Transverse colon (tissue), 4 donors: Measurements from ENCODE around the gene RNF168. TPM values are rescaled to one million over a fixed set of nuclear protein-coding genes. Genes with fewer than 3 reads are reported as not detected.

Experiments used
- DNase-seq: peaks from one replicate; pipeline ENCODE4 v3.0.0-alpha.2; 2019
- H3K27ac ChIP-seq, 4 donors: fragments of 200-600 bp; sonication (generic); 2 replicates each; pipeline ENCODE4 v1.5.1; 2016 to 2018; ENCODE audit warnings: inconsistent platforms in 4 of 4
- H3K27me3 ChIP-seq: fragments of 200-600 bp; sonication (generic); 2 replicates; pipeline ENCODE4 v1.5.1; 2017; ENCODE audit warnings: inconsistent platforms
- H3K36me3 ChIP-seq, 4 donors: fragments of 200-600 bp; sonication (generic); 2 replicates each; pipeline ENCODE4 v1.5.1; 2017 to 2019; ENCODE audit warnings: inconsistent platforms in 4 of 4
- H3K4me1 ChIP-seq, 4 donors: fragments of 200-600 bp; sonication (generic); 2 replicates each; pipeline ENCODE4 v1.5.1; 2017 to 2020; ENCODE audit warnings: inconsistent platforms in 4 of 4
- H3K4me3 ChIP-seq, 4 donors: fragments of 200-600 bp; sonication (generic); 1 replicate in 1 of 4; 2 replicates in 3 of 4; pipeline versions ENCODE4 v1.5.1 to v1.6.1; 2017 to 2019; ENCODE audit warnings: inconsistent platforms in 4 of 4
- H3K9me3 ChIP-seq, 2 donors: fragments of 200-600 bp; sonication (generic); 2 replicates each; pipeline ENCODE4 v1.5.1; 2017 to 2019; ENCODE audit warnings: inconsistent platforms in 2 of 2
- EP300 ChIP-seq: sonication (generic); formaldehyde crosslinking; IDR thresholded peaks from one replicate; pipeline ENCODE4 v1.6.1; 2017; ENCODE audit warnings: antibody characterized with exemption, low read depth
- POLR2A ChIP-seq: fragments of 450-650 bp; IDR thresholded peaks from one replicate; pipeline ENCODE4 v1.6.1; 2016; ENCODE audit warnings: antibody characterized with exemption, mild to moderate bottlenecking, moderate library complexity
- POLR2AphosphoS5 ChIP-seq, 3 donors: sonication (generic); formaldehyde crosslinking; IDR thresholded peaks; one replicate each; pipeline ENCODE4 v1.6.1; 2016; ENCODE audit warnings: antibody characterized with exemption in 3 of 3
- WGBS, 2 donors: methylation state at CpG; one replicate each; pipeline ENCODE4 v1.1.5; 2018; ENCODE audit warnings: low coverage in 1 of 2; 5-methylcytosine and 5-hydroxymethylcytosine counted together
- in situ Hi-C, 4 donors: fragments of 200-750 bp; cut with MboI; loops; one replicate each; pipeline versions ENCODE4 v1.15.0 to v1.15.1; 2017; ENCODE audit warnings: low sequenced_read_pairs in 3 of 4, low pct_ligation_motif_present in 1 of 4, low pct_unique_long_range_greater_than_20kb in 1 of 4
- intact Hi-C: fragments of 100-400 bp; cut with DNase I; formaldehyde crosslinking; loops from one replicate; pipeline ENCODE4 v1.15.1; 2023; ENCODE audit warnings: low total_unique reads
- total RNA-seq, 4 donors: library from RNA; depleted of rRNA; stranded (reverse); fragments of >200 nt; gene quantifications; one replicate each; pipeline ENCODE4 v1.1.0, GENCODE V29; 2016
- TF ChIP-seq, protein P1 (sequence below), 5 experiments: fragments of 200-600 bp in 3 of 5; fragments of 450-650 bp in 2 of 5; sonication (generic) in 3 of 5; IDR thresholded peaks; 1 replicate in 2 of 5; 2 replicates in 3 of 5; pipeline ENCODE4 v1.5.1; 2016 to 2017; ENCODE audit warnings: antibody characterized with exemption in 5 of 5, inconsistent platforms in 3 of 5, mild to moderate bottlenecking in 2 of 5, moderate library complexity in 1 of 5

Gene RNF168
- total RNA-seq, 4 donors from 2014 or later = 17.3 to 221 (median 19.5) TPM

DNA sequence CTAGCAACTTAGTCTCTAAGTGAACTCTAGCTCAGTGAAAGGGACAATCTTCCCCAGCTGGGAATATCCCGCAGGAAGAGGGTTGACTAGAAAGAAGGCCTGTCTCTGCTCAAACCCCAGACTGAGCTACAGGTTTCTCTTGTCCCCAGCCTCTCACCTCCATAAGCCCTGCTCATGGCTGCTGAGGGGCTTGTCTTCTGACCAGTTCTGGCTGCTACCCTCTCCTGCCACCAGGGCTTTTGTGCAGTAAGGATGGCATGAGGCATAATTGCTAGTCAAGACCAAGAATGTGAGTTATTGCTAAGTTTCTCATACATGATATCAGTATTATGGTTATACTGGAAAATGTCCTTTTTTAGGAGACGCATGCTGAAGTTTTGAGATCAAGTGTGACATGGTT lies 43.5 kb upstream of the RNF168 start:
- TF ChIP-seq, protein P1, sequence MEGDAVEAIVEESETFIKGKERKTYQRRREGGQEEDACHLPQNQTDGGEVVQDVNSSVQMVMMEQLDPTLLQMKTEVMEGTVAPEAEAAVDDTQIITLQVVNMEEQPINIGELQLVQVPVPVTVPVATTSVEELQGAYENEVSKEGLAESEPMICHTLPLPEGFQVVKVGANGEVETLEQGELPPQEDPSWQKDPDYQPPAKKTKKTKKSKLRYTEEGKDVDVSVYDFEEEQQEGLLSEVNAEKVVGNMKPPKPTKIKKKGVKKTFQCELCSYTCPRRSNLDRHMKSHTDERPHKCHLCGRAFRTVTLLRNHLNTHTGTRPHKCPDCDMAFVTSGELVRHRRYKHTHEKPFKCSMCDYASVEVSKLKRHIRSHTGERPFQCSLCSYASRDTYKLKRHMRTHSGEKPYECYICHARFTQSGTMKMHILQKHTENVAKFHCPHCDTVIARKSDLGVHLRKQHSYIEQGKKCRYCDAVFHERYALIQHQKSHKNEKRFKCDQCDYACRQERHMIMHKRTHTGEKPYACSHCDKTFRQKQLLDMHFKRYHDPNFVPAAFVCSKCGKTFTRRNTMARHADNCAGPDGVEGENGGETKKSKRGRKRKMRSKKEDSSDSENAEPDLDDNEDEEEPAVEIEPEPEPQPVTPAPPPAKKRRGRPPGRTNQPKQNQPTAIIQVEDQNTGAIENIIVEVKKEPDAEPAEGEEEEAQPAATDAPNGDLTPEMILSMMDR (IDR thresholded peaks at IDR 0.05) = no peak
- TF ChIP-seq EP300 (no peak), POLR2AphosphoS5 (IDR thresholded peaks at IDR 0.05) (no peak), POLR2A (no peak)
- Histone ChIP-seq H3K36me3 (no peaks in the 10 kb centered on the region), H3K27ac (no peak overlapping the region), H3K4me1 (no peaks in the 10 kb centered on the region), H3K27me3 (no peaks in the 10 kb centered on the region), H3K4me3 (no peak overlapping the region), H3K9me3 (peaks cover 0 to 10% of the 10 kb centered on the region in 2 donors)
- DNase-seq = no peak
- intact Hi-C loops (no loop called here), in situ Hi-C loops (no loop called here)
- WGBS, 2 donors = 94 to 100% methylated on average over 1 to 2 of the region's 2 CpGs

DNA sequence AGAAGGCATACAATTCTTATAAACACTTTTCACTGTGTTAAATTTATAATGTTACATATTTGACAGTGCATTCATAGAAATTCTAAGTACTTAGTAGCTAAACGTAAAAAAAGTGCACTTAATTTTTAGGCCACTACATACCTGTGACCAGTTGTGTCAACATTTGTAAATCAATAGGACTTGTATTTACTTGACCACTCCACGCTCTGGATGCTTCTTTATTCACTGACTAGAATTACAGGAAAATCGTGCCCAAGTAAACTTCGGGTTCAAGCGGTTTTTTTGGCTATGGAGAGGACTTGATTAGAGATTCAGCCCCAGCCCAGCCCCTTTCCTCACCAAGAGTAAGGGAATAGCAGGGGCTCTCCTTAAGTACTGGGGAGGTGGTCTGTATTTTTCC lies 43.0 kb upstream of the RNF168 start:
- Histone ChIP-seq H3K4me3 (no peak overlapping the region), H3K4me1 (no peaks in the 10 kb centered on the region), H3K36me3 (no peaks in the 10 kb centered on the region), H3K27ac (no peak overlapping the region), H3K9me3 (peaks cover 0 to 10% of the 10 kb centered on the region in 2 donors), H3K27me3 (no peaks in the 10 kb centered on the region)
- TF ChIP-seq POLR2AphosphoS5 (IDR thresholded peaks at IDR 0.05) (no peak), EP300 (no peak), POLR2A (no peak)
- TF ChIP-seq, protein P1 (IDR thresholded peaks at IDR 0.05) = no peak
- in situ Hi-C loops = no loop called here
- no peak for DNase-seq
- WGBS, 2 donors = 45 to 70% methylated on average over 2 to 5 of the region's 5 CpGs
- intact Hi-C loops = no loop called here

- H3K4me3 ChIP-seq = no peak overlapping the region
- no peak overlapping the region for H3K27ac ChIP-seq
- DNase-seq = no peak
- in situ Hi-C loops = no loop called here
- TF ChIP-seq, protein P1 (IDR thresholded peaks at IDR 0.05) = no peak
- TF ChIP-seq POLR2A (no peak), POLR2AphosphoS5 (IDR thresholded peaks at IDR 0.05) (no peak), EP300 (no peak)
- intact Hi-C loops = no loop called here
- no peaks in the 10 kb centered on the region for H3K4me1 ChIP-seq
- H3K9me3 ChIP-seq = peaks cover 0 to 4% of the 10 kb centered on the region in 2 donors
- H3K36me3 ChIP-seq = no peaks in the 10 kb centered on the region
- H3K27me3 ChIP-seq = no peaks in the 10 kb centered on the region
- 84 to 97% methylated on average over 2 of the region's 2 CpGs for WGBS, 2 donors
Measured at GRCh38 chr3:196544491-196544992, 41.0 kb upstream of the RNF168 start.

- Histone ChIP-seq H3K9me3 (no peaks in the 10 kb centered on the region), H3K27me3 (no peaks in the 10 kb centered on the region), H3K27ac (no peak overlapping the region), H3K4me1 (no peaks in the 10 kb centered on the region), H3K4me3 (no peak overlapping the region), H3K36me3 (no peaks in the 10 kb centered on the region)
- TF ChIP-seq, protein P1 (IDR thresholded peaks at IDR 0.05) = no peak
- TF ChIP-seq POLR2A (no peak), EP300 (no peak), POLR2AphosphoS5 (IDR thresholded peaks at IDR 0.05) (no peak)
- WGBS, 2 donors = 66 to 88% methylated on average over 2 to 6 of the region's 6 CpGs
- DNase-seq = no peak
- in situ Hi-C loops = no loop called here
- intact Hi-C loops = no loop called here
Measured at GRCh38 chr3:196541684-196542445, 38.3 kb upstream of the RNF168 start.
